Mucosa of descending colon (tissue), 3 donors: ENCODE measurements around the gene MUSK. TPM values are rescaled to one million over a fixed set of nuclear protein-coding genes. Genes with fewer than 3 reads are reported as not detected.

Experiments
- ATAC-seq: fragments of 200-7000 bp; cut with Tn5 transposase; one replicate; pipeline ENCODE4 v1.9.1; 2020; ENCODE audit warnings: mild to moderate bottlenecking, moderate library complexity
- DNase-seq, 3 donors: peaks; one replicate each; pipeline ENCODE4 v3.0.0-alpha.2; 2020
- H3K36me3 ChIP-seq: fragments of 200-600 bp; one replicate; pipeline ENCODE4 v1.8.0; 2021; ENCODE audit warnings: low read depth, mild to moderate bottlenecking
- H3K4me1 ChIP-seq: fragments of 200-600 bp; one replicate; pipeline ENCODE4 v1.8.0; 2021; ENCODE audit warnings: low read depth, mild to moderate bottlenecking
- H3K4me3 ChIP-seq: fragments of 200-600 bp; one replicate; pipeline ENCODE4 v1.8.0; 2021; ENCODE audit warnings: mild to moderate bottlenecking
- H3K9me3 ChIP-seq: fragments of 200-600 bp; one replicate; pipeline ENCODE4 v1.8.0; 2021; ENCODE audit warnings: mild to moderate bottlenecking
- intact Hi-C, 2 donors: fragments of 100-400 bp; cut with DNase I in 1 of 2; cut with micrococcal nuclease in 1 of 2; formaldehyde crosslinking; loops; one replicate each; pipeline versions ENCODE4 v1.11.0 to v1.11.1; 2022; cut with DNase I, micrococcal nuclease
- total RNA-seq, 3 donors: library from RNA; stranded (reverse); fragmentation: NEBNext Ultra II Directional in 2 of 3; extraction: Animal tissue kit (Norgen Biotek cat#: 25700) in 2 of 3; gene quantifications; one replicate each; pipeline versions ENCODE4 v1.2.1 to v1.2.4, GENCODE V29; 2021 to 2023
- TF ChIP-seq, protein P1 (sequence below): fragments of 200-600 bp; IDR thresholded peaks from one replicate; pipeline ENCODE4 v1.8.0; 2022; ENCODE audit warnings: antibody characterized with exemption, mild to moderate bottlenecking
- donor health status: DM: no; HTN: no; CAD: no; lungs with moderate emphysema.
- donor health status: DM: no; HTN: no; CAD: no.
- donor health status: DM: no; HTN: yes; CAD: no.

Gene MUSK
- total RNA-seq, 3 donors from 2014 or later: 1.4 to 5.6 (median 3.6) TPM

DNA sequence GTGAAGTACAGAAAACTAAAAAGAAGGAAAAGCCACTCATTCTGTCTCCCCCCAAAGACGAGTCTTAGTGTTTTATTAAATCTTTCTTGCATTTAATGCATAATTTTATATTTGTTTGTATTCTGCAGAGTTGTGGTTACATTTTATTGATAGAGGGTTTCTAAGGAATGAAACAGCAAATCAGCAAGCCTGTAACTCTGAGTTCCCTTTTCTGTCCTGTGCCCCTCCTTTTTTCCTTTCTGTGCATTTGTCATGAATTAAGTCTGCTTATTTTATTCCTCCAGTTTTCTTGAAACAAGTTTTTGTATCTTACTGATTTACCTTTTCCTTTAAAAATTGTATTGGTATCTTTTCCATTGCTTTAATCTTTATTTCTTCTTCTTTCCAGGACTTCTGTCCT, 132.8 kb downstream of the MUSK start:
- H3K36me3 ChIP-seq: no peaks in the 10 kb centered on the region
- ATAC-seq: no peak
- no peak overlapping the region for H3K4me3 ChIP-seq
- no peaks in the 10 kb centered on the region for H3K9me3 ChIP-seq
- TF ChIP-seq, protein P1, sequence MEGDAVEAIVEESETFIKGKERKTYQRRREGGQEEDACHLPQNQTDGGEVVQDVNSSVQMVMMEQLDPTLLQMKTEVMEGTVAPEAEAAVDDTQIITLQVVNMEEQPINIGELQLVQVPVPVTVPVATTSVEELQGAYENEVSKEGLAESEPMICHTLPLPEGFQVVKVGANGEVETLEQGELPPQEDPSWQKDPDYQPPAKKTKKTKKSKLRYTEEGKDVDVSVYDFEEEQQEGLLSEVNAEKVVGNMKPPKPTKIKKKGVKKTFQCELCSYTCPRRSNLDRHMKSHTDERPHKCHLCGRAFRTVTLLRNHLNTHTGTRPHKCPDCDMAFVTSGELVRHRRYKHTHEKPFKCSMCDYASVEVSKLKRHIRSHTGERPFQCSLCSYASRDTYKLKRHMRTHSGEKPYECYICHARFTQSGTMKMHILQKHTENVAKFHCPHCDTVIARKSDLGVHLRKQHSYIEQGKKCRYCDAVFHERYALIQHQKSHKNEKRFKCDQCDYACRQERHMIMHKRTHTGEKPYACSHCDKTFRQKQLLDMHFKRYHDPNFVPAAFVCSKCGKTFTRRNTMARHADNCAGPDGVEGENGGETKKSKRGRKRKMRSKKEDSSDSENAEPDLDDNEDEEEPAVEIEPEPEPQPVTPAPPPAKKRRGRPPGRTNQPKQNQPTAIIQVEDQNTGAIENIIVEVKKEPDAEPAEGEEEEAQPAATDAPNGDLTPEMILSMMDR: no peak
- DNase-seq: no peak
- no peaks in the 10 kb centered on the region for H3K4me1 ChIP-seq
- intact Hi-C loops: no loop called here

GRCh38 chr9:110802416-110803035, 133.9 kb downstream of the MUSK start:
- ATAC-seq (peak; percentile 29), DNase-seq (no peak)
- H3K4me1 ChIP-seq: no peaks in the 10 kb centered on the region
- intact Hi-C loops: no loop called here
- H3K36me3 ChIP-seq: no peaks in the 10 kb centered on the region
- no peaks in the 10 kb centered on the region for H3K9me3 ChIP-seq
- TF ChIP-seq, protein P1: no peak
- H3K4me3 ChIP-seq: no peak overlapping the region

DNA sequence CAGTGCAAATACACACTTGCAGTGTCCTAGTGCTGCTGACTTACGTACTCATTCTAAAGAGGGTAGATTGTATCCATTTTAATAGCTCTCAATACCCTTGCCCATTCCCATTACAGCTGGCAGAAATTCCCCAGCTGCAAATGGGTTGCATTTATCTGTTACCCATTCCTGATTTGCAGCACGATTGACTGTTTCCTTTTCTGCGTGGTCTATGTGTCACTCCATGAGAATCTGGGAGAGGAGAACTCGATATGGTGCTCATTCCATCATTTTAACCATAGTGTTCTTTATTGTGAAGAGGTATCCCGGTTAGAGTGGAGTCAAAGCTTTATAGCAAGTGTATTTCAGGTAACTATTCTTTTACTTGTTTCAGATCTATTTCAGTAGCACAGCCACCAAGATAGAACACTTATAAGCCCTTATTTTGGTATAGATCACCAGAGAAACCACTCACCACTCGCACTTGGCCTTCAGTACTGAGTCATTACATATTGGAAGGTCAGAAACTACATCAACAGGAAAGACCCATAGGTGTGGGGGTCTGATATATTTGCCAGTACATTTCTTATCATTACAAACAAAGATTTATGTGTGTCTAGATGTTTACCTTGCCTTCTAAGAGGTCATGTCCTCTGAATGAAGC, 139.5 kb downstream of the MUSK start:
- Histone ChIP-seq H3K36me3 (no peaks in the 10 kb centered on the region), H3K4me3 (no peak overlapping the region), H3K4me1 (no peaks in the 10 kb centered on the region), H3K9me3 (no peaks in the 10 kb centered on the region)
- no peak for DNase-seq
- no peak for ATAC-seq
- intact Hi-C loops: no loop called here
- TF ChIP-seq, protein P1: no peak

GRCh38 chr9:110808599-110808980, 140.0 kb downstream of the MUSK start:
- intact Hi-C loops: no loop called here
- Histone ChIP-seq H3K9me3 (no peaks in the 10 kb centered on the region), H3K4me1 (no peaks in the 10 kb centered on the region), H3K36me3 (no peaks in the 10 kb centered on the region), H3K4me3 (no peak overlapping the region)
- TF ChIP-seq, protein P1: no peak
- no peak for DNase-seq
- no peak for ATAC-seq

GRCh38 chr9:110809038-110809595, 140.5 kb downstream of the MUSK start:
- intact Hi-C loops: no loop called here
- Histone ChIP-seq H3K4me1 (no peaks in the 10 kb centered on the region), H3K9me3 (no peaks in the 10 kb centered on the region), H3K4me3 (no peak overlapping the region), H3K36me3 (no peaks in the 10 kb centered on the region)
- TF ChIP-seq, protein P1: no peak
- ATAC-seq (no peak), DNase-seq (no peak)
